Panc1 (cell line): ENCODE data around the gene PPM1L.

Source experiments
- CTCF ChIP-seq: fragments of 450-650 bp; IDR thresholded peaks from 2 replicates; pipeline ENCODE4 v1.5.1; 2017; ENCODE audit warnings: mild to moderate bottlenecking
- TCF7L2 ChIP-seq: IDR thresholded peaks from 2 replicates; pipeline ENCODE4 v1.6.1; 2011; ENCODE audit warnings: mild to moderate bottlenecking, low read depth, low read length, inconsistent platforms

- no peak for TF ChIP-seq CTCF
- no peak for TF ChIP-seq TCF7L2
These were observed 316.7 kb downstream of the PPM1L start for GRCh38 chr3:161072751-161073150.
